GM21367 (cell line): ENCODE data around the gene TRPM4.
"Not testable (repeated sequence)": the region's sequence is repeated elsewhere in the genome, so short reads cannot be mapped to it uniquely, and the experiment has no call there.

ENCODE experiments used
- ATAC-seq: cut with Tn5 transposase; IDR thresholded peaks from one replicate; pipeline ENCODE4 v1.9.1; 2021; ENCODE audit not compliant: unreplicated experiment

Gene TRPM4

GRCh38 chr19:49126575-49126974 lies 31.0 kb upstream of the TRPM4 start:
- no peak for ATAC-seq

DNA sequence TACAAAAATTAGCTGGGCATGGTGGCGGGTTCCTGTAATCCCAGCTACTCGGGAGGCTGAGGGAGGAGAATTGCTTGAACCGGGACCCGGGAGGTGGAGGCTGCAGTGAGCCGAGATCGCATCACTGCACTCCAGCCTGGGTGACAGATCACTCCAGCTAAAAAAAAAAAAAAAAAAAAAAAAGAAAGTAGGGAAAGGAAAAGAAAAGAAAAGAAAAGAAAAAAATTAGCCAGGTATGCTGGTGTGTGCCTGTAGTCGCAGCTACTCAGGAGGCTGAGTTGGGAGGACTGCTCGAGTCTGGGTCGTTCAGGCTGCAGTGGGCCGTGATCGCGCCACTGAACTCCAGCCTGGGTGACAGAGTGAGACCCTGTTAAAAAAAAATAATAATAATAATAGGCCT lies 30.4 kb upstream of the TRPM4 start:
- ATAC-seq = not testable (repeated sequence)

GRCh38 chr19:49127674-49128544 lies 29.7 kb upstream of the TRPM4 start:
- peak; percentile 69 for ATAC-seq

DNA sequence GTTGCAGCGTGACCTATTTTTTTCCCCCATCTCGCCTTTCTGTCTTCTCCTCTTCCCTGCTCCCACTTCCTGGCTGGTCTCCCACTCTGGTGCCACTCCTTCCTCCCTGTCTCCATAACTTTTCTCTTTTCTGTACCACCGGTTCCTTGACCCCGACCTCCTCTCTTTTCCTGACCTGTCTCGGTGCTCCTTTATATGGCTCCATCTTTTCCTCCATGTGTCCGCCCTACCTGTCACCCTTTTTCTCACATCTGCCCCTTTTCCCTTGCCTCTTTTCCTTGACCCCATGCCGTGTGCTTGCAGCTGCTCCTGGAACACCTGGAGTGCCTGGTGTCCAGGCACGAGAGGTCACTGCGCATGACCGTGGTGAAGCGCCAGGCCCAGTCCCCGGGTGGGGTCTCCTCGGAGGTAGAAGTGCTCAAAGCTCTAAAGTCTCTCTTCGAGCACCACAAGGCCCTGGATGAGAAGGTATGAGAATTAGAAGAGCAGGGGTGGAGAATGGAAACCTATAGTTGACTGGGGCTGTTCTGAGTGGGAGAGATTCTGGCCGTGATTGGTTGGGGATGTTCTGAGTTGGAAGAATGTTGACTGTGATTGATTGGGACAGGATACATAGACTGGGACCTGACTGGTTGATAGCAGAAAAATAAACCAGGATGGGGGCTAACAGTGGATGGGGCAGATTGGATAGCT lies 28.9 kb upstream of the TRPM4 start:
- no peak for ATAC-seq

GRCh38 chr19:49129238-49129583 lies 28.4 kb upstream of the TRPM4 start:
- ATAC-seq = no peak

DNA sequence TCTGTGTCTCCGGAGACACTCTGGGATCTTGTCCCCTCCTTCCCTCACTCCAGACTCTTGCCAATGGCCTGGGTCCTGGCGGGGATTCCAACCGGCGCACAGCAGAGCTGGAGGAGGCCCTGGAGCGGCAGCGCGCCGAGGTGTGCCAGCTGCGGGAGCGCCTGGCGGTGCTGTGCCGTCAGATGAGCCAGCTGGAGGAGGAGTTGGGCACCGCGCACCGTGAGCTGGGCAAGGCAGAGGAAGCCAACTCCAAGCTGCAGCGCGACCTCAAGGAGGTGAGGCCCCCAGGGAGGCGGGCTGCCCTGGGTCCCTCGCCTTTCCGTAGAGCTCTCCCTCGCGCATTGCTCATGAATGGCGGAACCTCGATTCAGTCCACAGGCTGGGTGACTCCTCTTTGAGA lies 27.3 kb upstream of the TRPM4 start:
- ATAC-seq = no peak

GRCh38 chr19:49132974-49133609 lies 24.5 kb upstream of the TRPM4 start:
- ATAC-seq = no peak

DNA sequence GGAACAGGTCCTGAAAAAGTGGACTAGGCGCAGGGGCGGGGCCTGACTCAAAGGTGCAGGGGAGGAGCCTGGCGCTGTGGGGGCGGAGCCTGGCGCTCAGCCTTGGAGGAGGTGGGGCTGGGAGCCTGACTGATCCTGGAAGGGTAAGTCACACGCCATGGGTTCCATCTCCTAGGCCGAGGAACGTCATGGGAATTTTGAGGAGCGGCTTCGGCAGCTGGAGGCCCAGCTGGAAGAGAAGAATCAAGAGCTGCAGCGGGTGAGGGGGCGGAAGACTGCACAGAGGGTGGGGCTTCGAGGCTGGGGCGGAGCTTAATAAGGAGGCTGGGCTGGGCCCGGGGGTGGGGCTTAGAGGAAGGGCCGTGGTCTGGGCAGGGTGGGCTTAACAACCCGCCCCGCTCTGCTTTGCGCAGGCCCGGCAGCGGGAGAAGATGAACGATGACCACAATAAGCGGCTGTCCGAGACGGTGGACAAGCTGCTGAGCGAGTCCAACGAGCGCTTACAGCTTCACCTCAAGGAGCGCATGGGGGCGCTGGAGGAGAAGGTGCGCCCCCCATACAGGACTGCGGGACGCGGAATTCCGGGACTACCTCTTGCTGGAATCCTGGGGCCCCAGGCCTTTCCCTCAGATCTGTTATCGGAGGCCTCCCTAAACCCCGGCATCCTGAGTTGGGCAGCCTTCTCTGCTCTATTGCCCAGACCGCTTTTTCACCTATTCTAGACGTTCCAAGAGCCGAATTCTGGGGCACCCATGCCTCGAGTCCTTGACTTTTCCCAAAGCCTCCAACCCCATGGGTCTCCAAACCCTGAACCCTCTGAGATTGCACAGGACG lies 23.8 kb upstream of the TRPM4 start:
- ATAC-seq = no peak

- no peak for ATAC-seq
Measured at GRCh38 chr19:49135686-49136085, 21.9 kb upstream of the TRPM4 start.

- no peak for ATAC-seq
Measured at GRCh38 chr19:49136771-49137171, 20.8 kb upstream of the TRPM4 start.

GRCh38 chr19:49140951-49141350 lies 16.6 kb upstream of the TRPM4 start:
- ATAC-seq = no peak

GRCh38 chr19:49141352-49141751 lies 16.2 kb upstream of the TRPM4 start:
- ATAC-seq = no peak

DNA sequence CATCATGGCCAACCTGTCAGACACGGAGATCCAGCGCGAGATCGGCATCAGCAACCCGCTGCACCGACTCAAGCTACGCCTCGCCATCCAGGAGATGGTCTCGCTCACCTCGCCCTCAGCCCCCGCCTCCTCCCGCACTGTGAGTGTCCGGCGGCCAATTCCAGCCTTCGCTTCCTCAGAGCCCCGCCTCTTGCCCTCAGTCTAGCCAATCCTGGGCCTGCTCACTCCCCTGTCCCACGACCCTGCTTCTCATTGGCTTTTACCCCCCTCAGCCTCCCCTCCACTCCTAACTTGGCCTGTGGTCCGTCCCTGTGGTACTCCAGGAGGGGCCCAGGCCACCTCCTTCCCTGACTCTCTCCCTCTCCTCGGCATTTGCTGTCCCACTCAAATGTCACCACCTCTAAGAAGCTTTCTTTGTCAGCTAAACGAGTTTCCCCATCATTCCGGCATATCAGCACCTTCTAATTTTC lies 14.7 kb upstream of the TRPM4 start:
- no peak for ATAC-seq

DNA sequence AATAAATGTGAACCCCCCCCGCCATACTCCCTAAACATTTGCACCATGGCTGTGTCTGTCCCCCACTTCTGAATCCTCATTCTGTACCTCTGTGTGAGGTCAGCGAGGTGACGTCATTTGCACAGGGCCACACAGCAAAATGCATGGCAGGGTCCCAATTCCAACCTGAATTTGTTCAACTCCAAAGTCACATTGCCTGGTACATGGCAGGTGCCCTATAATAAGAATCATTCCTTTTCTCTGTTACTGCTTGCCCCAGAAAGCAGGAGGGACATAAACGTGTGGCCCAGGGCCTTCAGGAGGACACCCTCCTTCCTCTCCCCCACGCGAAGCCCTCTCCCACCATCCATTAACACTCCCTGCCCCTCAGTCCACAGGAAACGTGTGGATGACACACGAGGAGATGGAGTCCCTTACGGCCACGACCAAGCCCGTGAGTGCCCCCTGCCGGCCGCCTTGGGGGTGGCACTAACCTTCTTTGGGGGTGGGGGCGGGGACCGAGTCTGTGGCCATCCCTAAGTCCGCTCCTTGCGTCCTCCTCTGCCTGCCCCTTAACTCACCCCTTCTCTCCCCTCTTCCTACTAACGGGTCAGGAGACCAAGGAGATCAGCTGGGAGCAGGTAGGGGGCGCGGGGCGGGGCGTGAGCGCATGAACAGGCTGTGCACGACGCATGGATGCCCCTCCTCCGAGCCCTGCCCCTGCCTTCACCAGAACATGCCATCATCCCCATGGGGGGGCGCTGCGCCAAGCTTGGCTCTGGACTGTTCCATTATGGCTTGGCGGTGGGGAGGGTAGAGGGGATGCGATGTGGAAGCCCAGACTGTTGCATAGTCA lies 11.8 kb upstream of the TRPM4 start:
- no peak for ATAC-seq

- ATAC-seq = not testable (repeated sequence)
Measured at GRCh38 chr19:49146408-49146770, 11.2 kb upstream of the TRPM4 start.

- no peak for ATAC-seq
Measured at GRCh38 chr19:49148044-49148682, 9.4 kb upstream of the TRPM4 start.

DNA sequence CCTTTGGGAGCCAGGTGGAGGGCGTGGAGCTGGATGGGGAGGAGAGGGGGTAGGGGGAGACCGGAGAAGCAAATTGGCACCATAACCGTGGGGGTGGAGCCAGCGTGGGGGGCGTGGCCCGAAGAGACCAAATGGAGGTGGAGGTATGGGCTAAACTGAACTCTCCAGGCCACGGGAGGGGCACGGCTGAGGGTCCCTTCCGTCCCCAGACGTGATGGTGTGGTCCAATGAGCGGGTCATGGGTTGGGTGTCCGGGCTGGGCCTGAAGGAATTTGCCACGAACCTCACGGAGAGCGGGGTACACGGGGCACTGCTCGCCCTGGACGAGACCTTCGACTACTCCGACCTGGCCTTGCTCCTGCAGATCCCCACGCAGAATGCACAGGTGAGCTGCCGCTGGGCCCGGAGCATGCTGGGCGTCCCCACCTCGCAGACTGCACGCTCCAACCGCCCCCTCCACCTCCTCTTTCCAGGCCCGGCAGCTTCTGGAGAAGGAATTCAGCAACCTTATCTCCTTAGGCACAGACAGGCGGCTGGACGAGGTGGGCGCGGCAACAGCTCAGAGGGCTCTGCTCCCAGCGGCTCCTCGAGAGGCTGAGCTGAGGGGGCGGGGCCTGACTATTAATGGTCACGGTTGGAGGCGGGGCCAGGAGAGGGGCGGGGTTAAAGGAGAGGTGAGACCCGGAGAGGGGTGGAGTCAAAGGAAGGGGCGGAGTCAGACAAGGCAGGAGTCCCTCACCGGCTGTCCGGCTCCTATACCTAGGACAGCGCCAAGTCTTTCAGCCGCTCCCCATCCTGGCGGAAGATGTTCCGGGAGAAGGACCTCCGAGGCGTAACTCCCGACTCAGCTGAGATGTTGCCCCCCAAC lies 8.6 kb upstream of the TRPM4 start:
- ATAC-seq = no peak

GRCh38 chr19:49149652-49150105 lies 7.9 kb upstream of the TRPM4 start:
- ATAC-seq = no peak
